ENCODE results near the gene AQP5.
"Not testable (repeated sequence)": the region's sequence is repeated elsewhere in the genome, so short reads cannot be mapped to it uniquely, and the experiment has no call there.

The AQP5 gene

GRCh38 chr12:49983892-49984291 lies 22.2 kb downstream of the AQP5 start:
- no peak for DNase-seq

GRCh38 chr12:49984476-49985359 lies 23.0 kb downstream of the AQP5 start:
- DNase-seq = no peak

DNA sequence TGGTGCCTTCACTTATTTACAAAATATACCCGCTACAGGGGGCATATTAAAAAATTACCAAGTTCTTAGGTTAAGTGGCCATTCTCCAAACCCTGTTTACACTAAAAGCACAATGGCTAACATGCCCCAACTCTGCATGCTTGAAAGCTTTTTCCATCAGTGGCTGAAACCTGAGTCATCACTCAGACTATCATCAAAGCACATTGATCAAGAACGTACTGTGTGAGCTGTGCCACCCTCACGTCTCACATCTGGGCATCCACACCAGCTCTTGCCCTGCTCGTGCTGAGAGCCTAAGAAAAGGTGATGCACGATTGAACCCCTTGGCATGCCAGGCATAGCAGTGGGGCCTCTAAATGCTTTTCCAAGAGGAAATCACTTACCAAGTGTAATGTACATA lies 24.3 kb downstream of the AQP5 start:
- DNase-seq = no peak

GRCh38 chr12:49986476-49986875 lies 24.8 kb downstream of the AQP5 start:
- not testable (repeated sequence) for DNase-seq

- DNase-seq = no peak
Observed at GRCh38 chr12:49987625-49988303, 26.1 kb downstream of the AQP5 start.

DNA sequence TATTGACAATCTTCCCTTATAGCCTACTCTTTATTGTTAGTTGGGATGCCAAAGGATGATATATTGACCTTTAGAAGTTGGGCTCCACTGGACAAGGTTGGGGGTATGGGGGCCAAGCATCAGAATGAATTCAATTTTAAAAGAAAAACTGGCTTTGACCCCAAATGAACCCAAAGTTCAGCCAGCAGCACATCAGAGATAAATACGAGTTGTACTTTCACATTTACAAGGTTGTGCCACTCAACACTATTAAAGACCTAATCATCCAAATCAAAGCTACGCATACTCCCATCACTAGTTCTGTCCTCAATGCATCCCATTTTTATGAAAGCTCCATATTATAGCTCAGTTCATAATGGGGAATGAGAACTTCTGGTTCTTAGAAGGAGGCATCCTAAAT lies 27.7 kb downstream of the AQP5 start:
- not testable (repeated sequence) for DNase-seq

DNA sequence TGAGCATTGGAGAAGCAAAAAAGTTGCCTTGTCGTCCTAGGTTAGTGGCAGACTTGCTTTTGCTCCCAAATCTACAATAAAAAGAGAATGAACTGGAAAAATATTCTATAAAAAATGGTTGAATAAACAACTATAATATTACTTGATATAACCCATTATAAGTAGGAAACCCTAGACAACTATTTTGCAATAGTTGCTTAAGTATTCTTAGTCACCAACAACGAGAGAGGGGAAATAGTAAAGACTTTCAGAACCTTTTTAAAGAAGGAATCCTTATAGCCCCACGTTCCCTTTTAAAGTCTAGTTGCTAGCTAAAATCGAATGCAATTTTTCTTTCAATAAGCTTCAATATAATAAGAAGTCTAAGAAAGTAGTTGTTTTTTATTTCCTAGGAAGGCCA lies 28.6 kb downstream of the AQP5 start:
- no peak for DNase-seq

- no peak for DNase-seq
Observed at GRCh38 chr12:49998453-49998852, 36.8 kb downstream of the AQP5 start.

DNA sequence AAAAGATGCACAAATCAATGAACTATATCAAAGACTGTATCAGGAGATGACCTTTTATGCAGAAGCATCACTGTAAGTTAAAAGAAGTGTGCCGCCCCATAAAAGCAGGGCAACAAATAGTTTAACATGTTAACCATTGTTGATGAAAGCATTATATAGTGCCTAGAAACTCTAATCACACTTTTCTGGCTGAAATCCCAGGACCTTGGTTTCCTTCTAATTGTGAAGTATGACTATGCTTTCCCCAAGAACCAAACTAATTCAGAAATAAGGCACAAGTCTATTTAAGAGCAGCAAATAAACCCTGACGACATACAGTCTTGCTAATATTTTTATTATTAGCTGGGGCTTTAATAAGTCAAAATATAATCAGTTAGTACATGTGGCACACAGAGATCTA lies 41.9 kb downstream of the AQP5 start:
- DNase-seq = no peak

- no peak for DNase-seq
Observed at GRCh38 chr12:50004696-50005095, 43.0 kb downstream of the AQP5 start.

- DNase-seq = no peak
Observed at GRCh38 chr12:50005175-50005574, 43.5 kb downstream of the AQP5 start.

DNA sequence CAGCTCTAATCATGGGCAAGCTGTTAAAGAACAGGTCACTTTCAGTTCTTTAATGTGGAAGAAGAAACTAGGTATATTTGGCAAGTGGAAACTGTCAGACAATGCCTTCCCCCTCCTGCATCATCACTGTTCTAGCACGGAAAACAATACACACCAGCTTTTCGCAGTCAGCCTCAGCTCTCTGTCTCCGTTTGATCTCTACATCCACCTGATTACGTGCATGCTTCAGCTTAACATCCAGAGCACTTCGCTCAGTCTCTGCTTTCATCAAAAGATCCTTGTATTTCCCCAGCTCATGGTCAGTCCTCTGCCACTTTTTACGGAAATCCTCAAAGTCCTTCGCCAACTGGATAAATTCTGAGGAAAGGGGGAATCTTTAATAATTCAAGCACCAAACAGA lies 44.6 kb downstream of the AQP5 start:
- no peak for DNase-seq

- DNase-seq = no peak
Observed at GRCh38 chr12:50006754-50007442, 45.2 kb downstream of the AQP5 start.

- DNase-seq = no peak
Observed at GRCh38 chr12:50013361-50014147, 51.9 kb downstream of the AQP5 start.

DNA sequence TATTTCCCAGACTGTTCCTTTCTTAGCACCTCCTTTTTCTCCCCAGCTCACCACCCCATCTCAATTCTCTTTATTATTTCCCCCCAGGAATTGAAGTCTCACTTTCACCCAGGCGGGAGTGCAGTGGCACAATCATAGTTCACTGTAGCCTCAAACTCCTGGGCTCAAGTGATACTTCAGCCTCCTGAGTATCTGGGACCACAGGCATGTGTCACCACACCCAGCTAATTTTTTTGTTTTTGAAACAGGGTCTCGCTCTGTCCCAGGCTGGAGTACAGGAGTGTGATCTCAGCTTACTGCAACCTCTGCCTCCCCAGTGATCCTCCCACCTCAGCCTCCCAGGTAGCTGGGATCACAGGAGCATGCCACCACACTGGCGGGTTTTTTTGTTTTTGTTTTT lies 52.7 kb downstream of the AQP5 start:
- no peak for DNase-seq
